ENCODE measurements around the gene PRM1.

The PRM1 gene

GRCh38 chr16:11236461-11237254, 44.5 kb downstream of the PRM1 start:
- no peak for DNase-seq (ENCODE audit: low read depth)

- no peak for DNase-seq (ENCODE audit: low read depth)
Measured at GRCh38 chr16:11235703-11235991, 45.5 kb downstream of the PRM1 start.

DNA sequence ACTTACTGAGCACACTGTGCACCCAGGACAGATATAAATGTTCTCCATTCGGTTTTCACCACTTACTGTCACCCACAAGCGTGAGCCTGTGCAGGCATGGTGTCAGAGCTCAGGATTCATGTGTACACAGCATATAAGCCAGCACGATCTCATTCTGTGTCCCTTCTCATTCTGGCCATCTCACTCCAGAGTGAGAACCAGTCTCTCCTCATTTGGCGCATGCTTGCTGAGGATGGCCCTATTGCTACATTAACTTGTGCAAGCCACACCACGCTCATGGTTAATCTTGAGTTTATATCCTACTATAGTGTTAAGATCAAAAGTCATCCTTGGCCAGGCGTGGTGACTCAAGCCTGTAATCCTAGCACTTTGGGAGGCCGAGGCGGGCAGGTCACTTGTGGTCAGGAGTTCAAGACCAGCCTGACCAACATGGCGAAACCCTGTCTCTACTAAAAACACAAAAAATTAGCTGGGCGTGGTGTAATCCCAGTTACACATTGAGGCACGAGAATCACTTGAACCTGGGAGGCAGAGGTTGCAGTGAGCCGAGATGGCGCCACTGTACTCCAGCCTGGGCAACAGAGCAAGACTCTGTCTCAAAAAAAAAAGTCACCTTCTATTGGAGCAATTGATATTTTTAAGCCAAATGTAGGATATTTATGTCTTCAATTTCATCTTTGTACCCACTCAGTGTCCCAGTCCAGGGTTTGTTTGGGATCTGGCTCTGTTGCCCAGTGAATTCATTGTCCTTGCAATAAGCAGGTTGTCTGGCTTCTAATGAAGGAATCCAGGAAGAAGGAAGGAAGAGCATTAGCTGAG, 46.0 kb downstream of the PRM1 start:
- DNase-seq (ENCODE audit: low read depth), result no peak

DNA sequence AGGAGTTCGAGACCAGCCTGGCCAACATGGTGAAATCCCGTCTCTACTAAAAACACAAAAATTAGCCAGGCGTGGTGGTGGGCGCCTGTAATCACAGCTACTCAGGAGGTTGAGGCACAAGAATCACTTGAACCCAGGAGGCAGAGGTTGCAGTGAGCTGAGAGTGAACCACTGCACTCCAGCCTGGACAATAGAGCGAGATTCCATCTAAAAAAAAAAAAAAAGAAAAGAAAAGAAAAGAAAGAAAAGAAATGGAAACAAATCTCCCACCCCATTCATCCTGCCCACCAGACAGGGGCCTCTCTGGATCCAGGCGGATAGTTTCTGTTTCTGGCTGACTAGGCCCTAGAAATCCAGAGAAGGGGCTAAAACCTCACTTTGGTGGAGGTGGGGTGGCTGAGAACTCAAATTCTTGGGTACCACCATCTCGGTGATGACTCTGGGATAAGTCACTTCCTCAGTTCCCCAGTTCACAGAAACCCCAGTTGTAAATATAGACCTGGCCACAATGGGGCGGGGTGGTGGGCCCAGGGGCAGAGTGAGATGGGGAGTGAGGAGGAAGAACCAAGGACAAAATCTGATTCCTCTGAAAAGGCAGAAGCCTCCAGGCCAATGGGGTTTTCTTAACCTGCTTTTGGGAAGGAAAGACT, 47.3 kb downstream of the PRM1 start:
- peak; percentile 60 for DNase-seq (ENCODE audit: low read depth)

DNA sequence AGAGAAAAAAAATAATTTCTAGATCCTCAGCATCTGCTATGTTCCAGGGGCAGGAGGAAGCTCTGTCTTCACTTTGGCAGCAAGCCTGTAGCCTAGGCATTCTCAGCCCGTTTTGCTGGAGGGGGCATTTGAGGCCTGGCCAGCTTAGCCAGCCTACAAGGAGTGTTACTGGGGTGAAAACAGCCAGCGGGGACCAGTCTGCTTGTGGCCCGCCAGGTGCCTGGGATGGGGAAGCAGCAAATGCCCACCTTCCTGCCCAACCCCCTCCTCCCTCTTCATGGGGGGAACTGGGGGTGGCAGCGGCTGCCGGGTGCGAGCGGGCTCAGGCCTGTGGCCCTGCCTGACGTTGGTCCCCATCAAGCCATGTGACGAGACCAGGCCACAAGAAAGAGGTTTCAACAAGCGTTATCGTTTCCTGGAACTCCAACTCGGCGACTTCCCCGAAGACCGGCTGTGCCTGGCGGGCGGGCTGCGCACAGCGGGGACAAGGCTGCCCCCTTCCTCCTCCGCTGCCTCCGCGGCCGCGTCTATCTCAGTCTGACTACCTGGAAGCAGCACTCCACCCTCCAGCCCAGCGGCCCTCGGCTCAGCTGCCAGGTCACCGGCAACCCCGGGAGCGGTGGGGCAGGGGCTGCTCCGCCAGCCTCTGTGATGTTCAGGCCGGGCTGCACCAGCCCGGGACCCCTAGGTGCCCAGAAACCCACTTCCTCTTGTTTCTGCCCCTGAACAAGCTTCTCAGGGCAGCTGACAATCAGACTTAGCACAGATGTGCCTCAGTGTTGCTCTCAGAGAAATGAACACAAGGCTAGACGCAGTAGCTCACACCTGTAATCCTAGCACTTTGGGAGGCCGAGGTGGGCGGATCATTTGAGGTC, 48.0 kb downstream of the PRM1 start:
- DNase-seq (ENCODE audit: low read depth), result peak; percentile 78

DNA sequence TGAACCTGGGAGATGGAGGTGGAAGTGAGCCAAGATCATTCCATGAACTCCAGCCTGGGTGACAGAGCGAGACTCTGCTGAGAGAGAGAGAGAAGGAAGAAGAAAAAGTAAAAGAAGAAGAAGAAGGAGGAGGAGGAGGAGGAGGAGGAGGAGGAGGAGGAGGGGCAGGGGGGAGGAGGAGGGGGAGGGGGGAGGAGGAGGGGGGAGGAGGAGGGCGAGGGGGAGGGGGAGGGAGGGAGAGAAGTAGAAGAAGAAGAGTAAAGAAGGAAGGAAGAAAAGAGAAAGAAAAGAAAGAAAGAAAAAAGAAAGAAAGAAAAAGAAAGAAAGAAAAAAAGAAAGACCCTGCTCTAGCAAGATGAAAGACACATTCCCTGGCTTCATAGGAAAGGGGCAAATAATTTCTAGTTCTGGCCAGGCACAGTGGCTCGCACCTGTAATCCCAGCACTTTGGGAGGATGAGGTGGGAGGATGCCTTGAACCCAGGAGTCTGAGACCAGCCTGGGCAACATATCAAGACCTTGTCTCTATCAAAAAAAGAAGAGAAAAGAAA, 48.8 kb downstream of the PRM1 start:
- DNase-seq (ENCODE audit: low read depth), result no peak

GRCh38 chr16:11231367-11231970, 49.7 kb downstream of the PRM1 start:
- DNase-seq (ENCODE audit: low read depth), result no peak

All from stimulated activated CD8-positive, alpha-beta memory T cell treated with anti-CD3 and anti-CD28 coated beads, Interleukin-12 subunit alpha, Interleukin-12 subunit beta, amount 100 ng/mL, for 4 hours (primary cell).